ENCODE data around the gene TUBB3. TPM values are rescaled to one million over a fixed set of nuclear protein-coding genes. Genes with fewer than 3 reads are reported as not detected.
"Not testable (repeated sequence)": the region's sequence is repeated elsewhere in the genome, so short reads cannot be mapped to it uniquely, and the experiment has no call there.

Gene TUBB3
- total RNA-seq, 1 donor from 2014 or later, result 33.5 TPM

- DNase-seq (ENCODE audit: low read depth in 2 of 2), result no peak
These were observed 22.3 kb upstream of the TUBB3 start for GRCh38 chr16:89900885-89901284.

GRCh38 chr16:89902980-89903379, 20.2 kb upstream of the TUBB3 start:
- DNase-seq (ENCODE audit: low read depth in 2 of 2), result no peak

GRCh38 chr16:89903908-89904515, 19.1 kb upstream of the TUBB3 start:
- no peak for DNase-seq (ENCODE audit: low read depth in 2 of 2)

GRCh38 chr16:89904606-89905510, 18.3 kb upstream of the TUBB3 start:
- no peak for DNase-seq (ENCODE audit: low read depth in 2 of 2)

- no peak for DNase-seq (ENCODE audit: low read depth in 2 of 2)
These were observed 17.5 kb upstream of the TUBB3 start for GRCh38 chr16:89905511-89906139.

- DNase-seq (ENCODE audit: low read depth in 2 of 2), result no peak
These were observed 16.8 kb upstream of the TUBB3 start for GRCh38 chr16:89906140-89907025.

- no peak for DNase-seq (ENCODE audit: low read depth in 2 of 2)
These were observed 15.9 kb upstream of the TUBB3 start for GRCh38 chr16:89907055-89907814.

- DNase-seq (ENCODE audit: low read depth in 2 of 2), result no peak
These were observed 14.9 kb upstream of the TUBB3 start for GRCh38 chr16:89908236-89908635.

- peak; percentile 78 to 86 for DNase-seq (ENCODE audit: low read depth in 2 of 2)
These were observed 13.1 kb upstream of the TUBB3 start for GRCh38 chr16:89909777-89910716.

GRCh38 chr16:89910717-89911354, 12.3 kb upstream of the TUBB3 start:
- no peak for DNase-seq (ENCODE audit: low read depth in 2 of 2)

GRCh38 chr16:89911375-89911774, 11.8 kb upstream of the TUBB3 start:
- DNase-seq (ENCODE audit: low read depth in 2 of 2), result no peak

GRCh38 chr16:89912143-89912542, 11.0 kb upstream of the TUBB3 start:
- no peak for DNase-seq (ENCODE audit: low read depth in 2 of 2)

GRCh38 chr16:89912627-89913026, 10.5 kb upstream of the TUBB3 start:
- no peak for DNase-seq (ENCODE audit: low read depth in 2 of 2)

- no peak for DNase-seq (ENCODE audit: low read depth in 2 of 2)
These were observed 9.4 kb upstream of the TUBB3 start for GRCh38 chr16:89913408-89914387.

GRCh38 chr16:89914642-89915285, 8.4 kb upstream of the TUBB3 start:
- DNase-seq (ENCODE audit: low read depth in 2 of 2), result not testable (repeated sequence)

GRCh38 chr16:89915303-89916232, 7.6 kb upstream of the TUBB3 start:
- no peak for DNase-seq (ENCODE audit: low read depth in 2 of 2)

Data from lung microvascular endothelial cell (primary cell).